Activated CD4-positive, alpha-beta T cell treated with anti-CD3 and anti-CD28 coated beads, Interleukin-2, amount 10 ng/mL, durations not matched to agents 24 days and 14 days (primary cell): Measurements from ENCODE around the gene RITA1. TPM values are rescaled to one million over a fixed set of nuclear protein-coding genes. Genes with fewer than 3 reads are reported as not detected.

Source experiments
- DNase-seq: peaks from one replicate; pipeline ENCODE4 v3.0.0; 2022
- H3K27ac Mint-ChIP-seq: one replicate; pipeline ENCODE4 v1.8.0; 2022; ENCODE audit warnings: mild to moderate bottlenecking, mixed read lengths
- H3K27me3 Mint-ChIP-seq: one replicate; pipeline ENCODE4 v1.8.0; 2022; ENCODE audit warnings: mixed read lengths
- H3K36me3 Mint-ChIP-seq: one replicate; pipeline ENCODE4 v1.8.0; 2022; ENCODE audit warnings: low read depth, mild to moderate bottlenecking, mixed read lengths
- H3K4me1 Mint-ChIP-seq: one replicate; pipeline ENCODE4 v1.8.0; 2021; ENCODE audit warnings: mixed read lengths
- H3K4me3 Mint-ChIP-seq: one replicate; pipeline ENCODE4 v1.8.0; 2022; ENCODE audit warnings: mild to moderate bottlenecking, moderate library complexity, mixed read lengths
- H3K9me3 Mint-ChIP-seq: one replicate; pipeline ENCODE4 v1.8.0; 2021; ENCODE audit warnings: mixed read lengths
- intact Hi-C: fragments of 100-400 bp; cut with micrococcal nuclease; formaldehyde crosslinking; loops from one replicate; pipeline ENCODE4 v1.15.1; 2023
- total RNA-seq: library from RNA; stranded (reverse); gene quantifications from 2 replicates; pipeline ENCODE4 v1.2.3, GENCODE V29; 2022

Gene RITA1
- total RNA-seq, 1 donor from 2014 or later: 25.5 TPM

DNA sequence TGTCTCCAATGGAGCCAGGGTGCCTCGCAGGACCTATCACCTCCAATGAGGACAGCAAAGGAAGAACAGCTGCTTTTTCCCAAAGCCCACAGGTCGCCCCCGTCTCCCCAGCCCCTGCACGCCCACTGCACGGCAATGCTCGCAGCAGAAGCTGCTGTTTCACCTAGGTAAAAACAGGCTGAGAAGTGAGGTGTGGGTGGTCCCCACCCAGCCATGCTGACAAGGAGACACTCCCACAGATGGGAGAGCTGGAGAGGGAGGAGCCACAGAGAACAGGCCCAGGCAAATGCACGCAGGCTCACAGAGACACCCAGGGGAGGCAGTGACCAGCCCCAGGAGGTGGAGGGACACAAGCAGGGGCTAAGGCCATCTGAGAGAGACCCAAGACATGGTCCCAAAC lies 25.6 kb upstream of the RITA1 start:
- H3K4me1 Mint-ChIP-seq: peaks cover 4% of the 10 kb centered on the region
- H3K9me3 Mint-ChIP-seq: no peaks in the 10 kb centered on the region
- peaks cover 3% of the 10 kb centered on the region for H3K27me3 Mint-ChIP-seq
- H3K4me3 Mint-ChIP-seq: no peak overlapping the region
- intact Hi-C loops: loop anchor here (10.0 kb wide), 1 partner anchor 255 kb away; the partner anchor contains the start of gene OAS1
- H3K27ac Mint-ChIP-seq: no peak overlapping the region
- H3K36me3 Mint-ChIP-seq: peaks cover 59% of the 10 kb centered on the region
- DNase-seq: no peak

DNA sequence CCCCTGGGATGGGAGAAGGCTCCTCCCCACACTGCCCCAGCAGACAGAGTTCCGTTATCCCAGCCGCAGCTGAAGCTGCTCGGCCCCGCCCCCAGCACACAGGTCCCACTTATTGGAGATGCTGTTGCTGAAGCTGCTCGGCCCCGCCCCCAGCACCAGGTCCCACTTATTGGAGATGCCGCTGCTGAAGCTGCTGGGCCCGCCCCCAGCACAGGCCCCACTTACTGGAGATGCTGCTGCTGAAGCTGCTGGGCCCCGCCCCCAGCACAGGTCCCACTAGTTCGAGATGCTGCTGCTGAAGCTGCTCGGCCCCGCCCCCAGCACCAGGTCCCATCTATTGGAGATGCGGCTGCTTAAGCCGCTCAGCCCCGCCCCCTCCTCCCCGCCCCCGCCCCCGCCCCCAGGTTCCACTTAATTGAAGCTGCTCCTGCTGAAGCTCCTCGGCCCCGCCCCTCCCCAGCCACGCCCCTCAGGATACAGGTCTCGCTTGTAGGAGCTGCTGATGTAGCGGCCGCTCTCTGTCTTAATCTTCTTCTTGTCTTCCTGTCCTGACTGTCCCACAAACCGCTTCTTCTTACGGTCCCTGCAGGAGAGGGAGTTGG lies 24.0 kb upstream of the RITA1 start:
- intact Hi-C loops: no loop called here
- no peak overlapping the region for H3K4me3 Mint-ChIP-seq
- H3K36me3 Mint-ChIP-seq: peaks cover 62% of the 10 kb centered on the region
- H3K27me3 Mint-ChIP-seq: no peaks in the 10 kb centered on the region
- H3K9me3 Mint-ChIP-seq: no peaks in the 10 kb centered on the region
- DNase-seq: no peak
- peaks cover 4% of the 10 kb centered on the region for H3K4me1 Mint-ChIP-seq
- H3K27ac Mint-ChIP-seq: no peak overlapping the region

DNA sequence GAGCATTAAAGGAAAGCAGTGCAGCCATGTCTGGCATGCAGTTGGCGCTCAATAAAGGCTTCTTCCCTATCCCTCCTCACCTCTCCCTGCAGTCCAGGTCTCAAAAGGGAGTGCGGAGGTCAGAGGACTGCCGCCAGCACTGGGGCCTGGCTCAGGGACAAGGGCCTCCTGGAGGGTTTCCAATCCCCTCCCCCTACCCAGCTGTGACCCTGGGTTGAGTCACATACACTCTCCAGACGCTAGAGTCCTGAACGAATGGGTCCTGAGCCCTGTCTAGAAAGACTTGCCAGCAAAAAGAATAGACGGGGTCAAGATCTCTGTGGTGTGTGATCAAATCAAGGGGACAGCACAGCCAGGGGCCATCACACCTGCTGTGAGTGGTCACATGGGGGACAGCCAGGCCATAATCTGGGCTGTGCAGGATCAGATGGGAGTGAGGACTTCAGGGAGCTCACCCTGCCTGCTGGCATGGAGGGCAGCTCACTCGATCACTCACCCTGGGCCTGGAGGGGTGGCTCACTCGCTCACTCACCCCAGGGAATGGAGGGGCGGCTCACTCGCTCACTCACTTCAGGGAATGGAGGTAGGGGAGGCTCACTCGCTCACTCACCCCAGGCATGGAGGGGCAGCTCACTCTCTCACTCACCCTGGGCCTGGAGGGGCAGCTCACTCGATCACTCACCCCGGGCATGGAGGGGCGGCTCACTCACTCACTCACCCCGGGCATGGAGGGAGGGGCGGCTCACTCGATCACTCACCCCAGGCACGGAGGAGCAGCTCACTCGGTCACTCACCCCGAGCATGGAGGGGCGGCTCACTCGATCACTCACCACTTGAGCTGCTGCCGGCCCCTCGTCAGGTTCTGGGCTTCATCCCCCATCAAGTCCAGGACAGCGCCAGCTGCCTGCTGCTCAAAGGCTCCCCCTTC lies 23.2 kb upstream of the RITA1 start:
- intact Hi-C loops: no loop called here
- H3K4me1 Mint-ChIP-seq: peaks cover 4% of the 10 kb centered on the region
- DNase-seq: no peak
- no peak overlapping the region for H3K27ac Mint-ChIP-seq
- no peak overlapping the region for H3K4me3 Mint-ChIP-seq
- peaks cover 61% of the 10 kb centered on the region for H3K36me3 Mint-ChIP-seq
- H3K9me3 Mint-ChIP-seq: no peaks in the 10 kb centered on the region
- H3K27me3 Mint-ChIP-seq: no peaks in the 10 kb centered on the region

DNA sequence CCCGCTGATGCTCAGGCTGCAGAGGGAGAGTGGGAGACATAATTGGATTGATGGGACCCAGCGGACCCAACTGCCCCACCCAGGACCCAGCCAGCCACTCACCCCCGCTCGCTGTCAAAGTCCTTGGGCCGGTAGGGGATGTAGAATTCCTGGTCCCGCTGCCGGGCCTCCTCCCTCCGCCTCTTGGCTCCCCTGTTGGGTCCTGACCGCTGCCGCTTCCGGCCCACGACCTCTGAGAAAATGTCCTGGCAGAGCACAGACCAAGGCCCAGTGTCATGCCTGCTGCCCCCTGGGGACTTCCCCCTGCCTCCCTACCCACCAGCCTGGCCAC lies 22.5 kb upstream of the RITA1 start:
- Mint-ChIP-seq H3K27me3 (no peaks in the 10 kb centered on the region), H3K27ac (no peak overlapping the region), H3K4me3 (no peak overlapping the region), H3K36me3 (peaks cover 56% of the 10 kb centered on the region), H3K9me3 (no peaks in the 10 kb centered on the region), H3K4me1 (peaks cover 4% of the 10 kb centered on the region)
- no peak for DNase-seq
- intact Hi-C loops: no loop called here

DNA sequence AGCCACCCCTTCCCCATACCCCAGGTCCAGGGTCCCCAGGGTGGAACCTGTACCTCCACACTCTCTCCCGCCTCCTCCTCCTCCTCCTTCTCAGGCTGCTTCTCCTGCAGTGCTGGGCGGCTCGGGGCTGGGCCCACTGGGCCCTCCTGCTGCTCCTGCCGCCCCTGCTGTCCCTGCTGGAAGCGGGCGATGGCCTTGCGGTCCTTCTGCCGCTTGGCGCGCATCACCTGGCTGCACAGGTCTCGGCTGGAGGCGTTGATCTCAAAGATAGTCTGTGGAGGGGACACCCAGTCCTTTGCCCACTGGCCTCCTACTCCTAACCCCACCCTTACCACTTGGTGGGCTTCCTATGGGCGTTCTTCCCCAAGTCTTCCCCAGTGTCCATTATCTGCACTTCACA lies 21.5 kb upstream of the RITA1 start:
- no peaks in the 10 kb centered on the region for H3K27me3 Mint-ChIP-seq

DNA sequence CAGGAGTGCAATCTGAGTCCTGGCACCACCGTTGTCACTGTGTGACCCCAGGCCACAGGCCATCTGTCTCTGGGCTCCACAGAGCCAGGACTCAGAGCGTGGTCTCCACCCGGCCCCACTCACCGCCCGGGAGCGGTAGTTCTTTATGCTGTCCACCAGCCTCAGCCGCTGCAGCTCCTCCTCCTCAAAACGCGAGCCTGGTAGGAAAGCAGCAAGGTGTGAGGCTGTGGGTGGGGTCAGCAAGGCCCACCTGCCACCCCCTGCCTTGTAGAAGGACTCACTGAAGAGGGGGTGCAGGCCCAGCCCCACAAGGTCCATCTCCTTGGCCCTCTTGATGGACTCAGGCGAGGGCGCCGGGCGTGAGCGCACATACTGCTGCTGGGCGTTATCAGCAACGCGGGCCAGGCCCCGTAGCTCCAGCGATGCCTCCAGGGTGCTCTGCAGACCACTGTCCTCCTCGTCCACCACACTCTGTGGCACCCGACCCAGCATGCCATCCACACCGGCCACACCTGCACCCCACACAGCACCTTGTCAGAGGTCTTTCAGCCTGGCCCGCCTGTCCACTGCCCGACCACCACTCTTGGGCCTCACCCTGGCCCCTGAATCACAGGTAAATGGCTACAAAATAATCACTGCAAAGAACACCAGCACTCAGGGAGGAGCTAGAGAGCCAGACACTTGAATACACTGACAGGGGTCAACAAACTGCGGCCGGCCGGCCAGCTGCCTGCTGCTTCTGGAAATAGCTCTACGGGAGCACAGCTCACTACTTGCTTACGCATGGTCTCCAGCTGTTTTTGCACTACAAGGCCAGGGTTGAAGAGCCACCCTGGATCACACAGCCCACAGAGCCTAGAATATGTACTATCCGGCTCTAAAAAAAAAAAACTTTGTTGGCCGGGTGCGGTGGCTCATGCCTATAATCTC lies 19.7 kb upstream of the RITA1 start:
- intact Hi-C loops: no loop called here
- H3K27me3 Mint-ChIP-seq: no peaks in the 10 kb centered on the region
- H3K27ac Mint-ChIP-seq: no peak overlapping the region
- H3K36me3 Mint-ChIP-seq: peaks cover 54% of the 10 kb centered on the region
- H3K4me3 Mint-ChIP-seq: no peak overlapping the region
- H3K4me1 Mint-ChIP-seq: no peaks in the 10 kb centered on the region
- no peak for DNase-seq
- H3K9me3 Mint-ChIP-seq: no peaks in the 10 kb centered on the region

More for the DNA sequence above, 21.5 kb upstream of the RITA1 start:
- DNase-seq: no peak
- Mint-ChIP-seq H3K4me3 (no peak overlapping the region), H3K4me1 (peaks cover 4% of the 10 kb centered on the region), H3K36me3 (peaks cover 54% of the 10 kb centered on the region), H3K9me3 (no peaks in the 10 kb centered on the region), H3K27ac (no peak overlapping the region)
- intact Hi-C loops: no loop called here

DNA sequence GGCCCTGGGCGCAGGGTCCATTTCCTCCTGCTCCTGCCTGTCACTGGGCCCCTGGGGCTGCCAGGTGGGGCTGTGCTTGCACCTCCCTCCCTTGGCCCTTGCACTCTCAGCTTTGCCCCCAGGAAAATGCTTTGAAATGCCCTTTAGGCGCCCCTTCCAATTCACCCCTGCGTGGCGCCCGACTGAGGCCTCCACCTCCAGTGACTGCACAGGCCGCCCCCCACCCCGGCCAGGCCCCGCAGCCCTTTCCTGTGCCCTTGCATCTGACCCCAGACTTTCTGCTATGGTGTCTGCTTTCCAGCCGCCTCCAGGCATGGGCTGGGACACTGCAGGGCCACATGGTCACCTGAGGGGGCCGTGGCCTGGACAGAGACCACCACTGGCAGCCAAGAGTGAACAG lies 17.7 kb upstream of the RITA1 start:
- no peaks in the 10 kb centered on the region for H3K27me3 Mint-ChIP-seq
- peaks cover 58% of the 10 kb centered on the region for H3K36me3 Mint-ChIP-seq
- no peaks in the 10 kb centered on the region for H3K4me1 Mint-ChIP-seq
- no peak for DNase-seq
- intact Hi-C loops: no loop called here
- no peak overlapping the region for H3K4me3 Mint-ChIP-seq
- no peaks in the 10 kb centered on the region for H3K9me3 Mint-ChIP-seq
- H3K27ac Mint-ChIP-seq: no peak overlapping the region

DNA sequence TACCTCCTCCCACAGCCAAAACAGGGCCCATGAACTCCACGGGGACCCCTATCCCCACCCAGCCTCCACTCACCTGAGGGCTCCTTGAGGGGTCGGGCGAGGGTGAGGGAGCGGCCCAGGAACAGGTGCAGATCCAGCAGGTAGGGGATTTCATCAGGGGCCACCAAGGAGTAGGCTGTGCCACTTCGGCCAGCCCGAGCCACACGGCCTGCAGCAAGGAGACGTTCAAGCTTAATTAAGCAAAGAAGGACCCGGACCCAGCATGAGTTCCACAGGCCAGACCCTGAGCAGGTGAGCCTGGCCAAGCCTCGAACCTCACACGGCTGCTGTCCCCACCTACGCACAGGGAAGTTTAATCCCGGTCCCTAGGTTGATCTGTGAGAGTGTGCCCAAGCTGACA lies 15.8 kb upstream of the RITA1 start:
- no peak overlapping the region for H3K27ac Mint-ChIP-seq
- H3K36me3 Mint-ChIP-seq: peaks cover 58% of the 10 kb centered on the region
- no peaks in the 10 kb centered on the region for H3K27me3 Mint-ChIP-seq
- peaks cover 2% of the 10 kb centered on the region for H3K4me1 Mint-ChIP-seq
- DNase-seq: no peak
- no peaks in the 10 kb centered on the region for H3K9me3 Mint-ChIP-seq
- intact Hi-C loops: no loop called here
- no peak overlapping the region for H3K4me3 Mint-ChIP-seq

DNA sequence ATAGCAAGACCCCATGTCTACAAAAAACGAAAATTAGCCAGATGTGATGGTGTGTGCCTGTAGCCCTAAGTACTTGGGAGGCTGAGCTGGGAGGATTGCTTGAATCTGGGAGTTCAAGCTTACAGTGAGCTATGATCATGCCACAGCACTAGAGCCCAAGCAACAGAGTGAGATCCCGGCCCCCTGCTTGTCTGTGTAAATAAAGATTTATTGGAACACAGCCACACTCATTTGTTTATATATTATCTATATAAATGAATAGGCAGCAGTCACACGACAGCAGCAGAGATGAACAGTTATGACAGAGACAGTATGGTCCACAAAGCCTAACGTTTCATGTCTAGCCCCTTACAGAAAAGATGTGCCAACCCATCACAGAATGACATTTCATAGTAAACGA lies 15.1 kb upstream of the RITA1 start:
- H3K9me3 Mint-ChIP-seq: no peaks in the 10 kb centered on the region
- no peak overlapping the region for H3K27ac Mint-ChIP-seq
- H3K27me3 Mint-ChIP-seq: no peaks in the 10 kb centered on the region
- H3K36me3 Mint-ChIP-seq: peaks cover 60% of the 10 kb centered on the region
- no peak for DNase-seq
- H3K4me3 Mint-ChIP-seq: no peak overlapping the region
- intact Hi-C loops: no loop called here
- H3K4me1 Mint-ChIP-seq: peaks cover 2% of the 10 kb centered on the region

DNA sequence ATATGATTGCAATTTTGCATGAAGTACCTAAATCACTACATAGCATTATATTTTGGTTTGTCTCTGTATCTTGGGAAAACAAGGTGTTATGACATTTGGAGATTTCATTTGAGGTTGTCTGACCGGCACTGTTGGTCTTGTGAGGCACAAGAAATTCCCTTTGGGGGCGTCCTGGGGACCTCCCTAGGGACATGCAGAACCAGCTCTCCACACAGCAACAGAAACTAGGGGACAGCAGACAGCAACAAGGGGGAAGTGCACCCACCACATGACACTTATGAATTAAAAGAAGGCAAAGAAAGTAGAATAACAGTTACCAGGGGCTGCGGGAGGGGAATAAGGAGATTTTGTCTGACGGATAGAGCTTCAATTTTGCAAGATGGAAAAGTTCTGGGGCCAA lies 14.6 kb upstream of the RITA1 start:
- H3K36me3 Mint-ChIP-seq: peaks cover 61% of the 10 kb centered on the region
- DNase-seq: no peak
- H3K4me1 Mint-ChIP-seq: peaks cover 2% of the 10 kb centered on the region
- H3K27ac Mint-ChIP-seq: no peak overlapping the region
- no peak overlapping the region for H3K4me3 Mint-ChIP-seq
- H3K27me3 Mint-ChIP-seq: no peaks in the 10 kb centered on the region
- no peaks in the 10 kb centered on the region for H3K9me3 Mint-ChIP-seq
- intact Hi-C loops: no loop called here

DNA sequence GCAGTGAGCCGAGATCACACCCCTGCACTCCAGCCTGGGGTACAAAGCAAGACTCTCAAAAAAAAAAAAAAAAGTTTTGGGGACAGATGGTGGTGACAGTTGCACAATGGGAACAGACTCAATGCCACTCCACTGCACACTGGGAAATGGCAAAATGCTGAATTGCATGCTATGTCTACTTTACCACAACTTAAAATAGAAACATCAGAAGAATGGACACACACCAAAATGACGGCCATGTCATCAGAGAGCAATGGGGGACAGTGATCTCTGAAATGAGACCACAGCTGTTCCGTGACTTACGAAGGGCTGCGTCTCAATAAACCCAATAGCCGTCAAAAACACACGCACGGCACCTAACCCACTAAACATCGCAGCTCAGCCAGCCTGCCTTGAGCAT lies 14.0 kb upstream of the RITA1 start:
- Mint-ChIP-seq H3K27ac (no peak overlapping the region), H3K27me3 (no peaks in the 10 kb centered on the region), H3K4me3 (no peak overlapping the region), H3K36me3 (peaks cover 64% of the 10 kb centered on the region), H3K9me3 (no peaks in the 10 kb centered on the region), H3K4me1 (peaks cover 2% of the 10 kb centered on the region)
- intact Hi-C loops: no loop called here
- no peak for DNase-seq

DNA sequence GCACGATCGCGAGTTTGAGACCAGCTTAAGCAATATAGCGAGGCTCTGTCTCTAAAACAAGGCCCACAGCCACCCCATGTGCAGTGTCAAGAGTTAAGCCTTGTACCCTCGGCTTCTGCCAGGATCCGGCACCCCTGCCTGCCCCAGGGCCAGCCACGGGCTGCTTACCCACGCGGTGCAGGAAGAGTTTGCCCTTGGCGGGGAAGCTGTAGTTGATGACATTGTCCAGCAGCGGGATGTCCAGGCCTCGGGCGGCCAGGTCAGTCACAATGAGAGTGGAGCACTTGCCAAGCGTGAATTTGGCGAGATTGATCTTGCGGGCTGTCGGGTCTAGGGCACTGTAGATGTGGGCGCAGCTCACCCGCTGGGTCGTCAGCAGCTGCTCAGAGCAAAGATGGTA lies 13.3 kb upstream of the RITA1 start:
- intact Hi-C loops: no loop called here
- peaks cover 64% of the 10 kb centered on the region for H3K36me3 Mint-ChIP-seq

DNA sequence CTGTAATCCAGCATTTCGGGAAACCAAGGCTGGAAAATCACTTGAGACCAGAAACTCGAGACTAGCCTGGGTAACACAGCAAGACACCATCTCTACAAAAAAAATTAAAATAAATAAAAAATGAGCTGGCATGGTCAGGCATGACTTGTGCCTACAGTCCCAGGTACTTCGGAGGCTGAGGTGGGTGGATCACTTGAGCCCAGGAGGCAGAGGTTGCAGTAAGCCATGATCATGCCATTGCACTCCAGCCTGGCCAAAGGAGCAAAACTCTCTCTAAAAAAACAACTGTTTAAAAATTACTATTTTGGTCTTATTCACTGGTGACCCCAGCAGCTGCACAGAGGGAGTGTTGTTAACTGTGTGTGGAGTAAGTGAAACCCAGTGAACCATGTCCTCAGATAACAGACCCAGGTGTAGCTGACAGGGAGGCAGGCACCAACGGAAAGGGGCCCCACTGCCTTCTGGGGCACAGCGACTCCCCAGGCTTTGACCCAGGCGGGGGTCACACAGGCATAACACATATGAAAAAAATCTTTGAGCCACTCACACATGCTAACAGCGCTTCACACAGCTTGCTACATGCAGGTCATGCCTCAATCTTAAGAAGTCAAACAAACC lies 12.3 kb upstream of the RITA1 start:
- no peak for DNase-seq
- H3K4me1 Mint-ChIP-seq: peaks cover 2% of the 10 kb centered on the region
- H3K4me3 Mint-ChIP-seq: no peak overlapping the region
- intact Hi-C loops: no loop called here
- no peaks in the 10 kb centered on the region for H3K27me3 Mint-ChIP-seq
- H3K27ac Mint-ChIP-seq: no peak overlapping the region
- H3K36me3 Mint-ChIP-seq: peaks cover 74% of the 10 kb centered on the region
- no peaks in the 10 kb centered on the region for H3K9me3 Mint-ChIP-seq

More for the DNA sequence above, 13.3 kb upstream of the RITA1 start:
- H3K4me1 Mint-ChIP-seq: peaks cover 2% of the 10 kb centered on the region
- no peak overlapping the region for H3K4me3 Mint-ChIP-seq
- no peak for DNase-seq
- no peaks in the 10 kb centered on the region for H3K27me3 Mint-ChIP-seq
- H3K9me3 Mint-ChIP-seq: no peaks in the 10 kb centered on the region
- no peak overlapping the region for H3K27ac Mint-ChIP-seq
